H7 (cell line): ENCODE measurements around the gene RIN3. TPM values are rescaled to one million over a fixed set of nuclear protein-coding genes. Genes with fewer than 3 reads are reported as not detected.

Source experiments
- total RNA-seq: library from RNA; depleted of rRNA; stranded (reverse); fragments of >200 nt; shearing (Covaris generic); gene quantifications from 2 replicates; pipeline ENCODE4 v1.2.3, GENCODE V29; 2014; rRNA removed

Gene RIN3
- total RNA-seq, 1 experiment from 2014 or later: 0.76 TPM

Other genes with a start within 250 kb of the RIN3 start
- under 0.01 TPM in 1 of 2 replicates, not detected in the other for gene SLC24A4, start 190.6 kb upstream of the RIN3 start, total RNA-seq
- 57.4 and 60.6 TPM in 2 replicates for gene LGMN, start 234.8 kb downstream of the RIN3 start, total RNA-seq